GM12878 (cell line): ENCODE measurements around the gene TRIM26. TPM values are rescaled to one million over a fixed set of nuclear protein-coding genes. Genes with fewer than 3 reads are reported as not detected.

Experiments
- BACH1 ChIP-seq: fragments of 450-650 bp; IDR thresholded peaks from 2 replicates; pipeline ENCODE4 v1.6.1; 2017; ENCODE audit warnings: mild to moderate bottlenecking, borderline replicate concordance
- CBX5 ChIP-seq: sonication (generic); IDR thresholded peaks from 2 replicates; pipeline ENCODE4 v1.6.1; 2016; ENCODE audit warnings: low read depth, moderate library complexity, mild to moderate bottlenecking, inconsistent platforms
- CHD1 ChIP-seq: IDR thresholded peaks from 2 replicates; pipeline ENCODE4 v1.6.1; 2012; ENCODE audit warnings: low read depth, low read length, improper control_type of control experiment
- CREM ChIP-seq: IDR thresholded peaks from 2 replicates; pipeline ENCODE4 v1.6.1; 2014; ENCODE audit warnings: antibody characterized with exemption, low read depth
- ETV6 ChIP-seq, 2 experiments: fragments of 450-650 bp in 1 of 2; IDR thresholded peaks in 1 of 2; conservative IDR thresholded peaks in 1 of 2; 2 replicates each; pipeline ENCODE4 v1.6.1; 2014; ENCODE audit warnings: antibody characterized with exemption in 1 of 2, borderline replicate concordance in 1 of 2, low read depth in 1 of 2, mild to moderate bottlenecking in 1 of 2, moderate library complexity in 1 of 2
- FOS ChIP-seq: IDR thresholded peaks from 3 replicates; pipeline ENCODE4 v1.6.1; 2011; ENCODE audit warnings: borderline replicate concordance; ENCODE audit not compliant: insufficient read length; ENCODE audit errors: extremely low read depth
- FOXK2 ChIP-seq: fragments of 450-650 bp; IDR thresholded peaks from 2 replicates; pipeline ENCODE4 v1.6.1; 2017; ENCODE audit warnings: mild to moderate bottlenecking, moderate library complexity
- IKZF1 ChIP-seq: fragments of 450-650 bp; conservative IDR thresholded peaks from 2 replicates; pipeline ENCODE4 v1.6.1; 2017; ENCODE audit warnings: antibody characterized with exemption, mild to moderate bottlenecking
- NFYB ChIP-seq: IDR thresholded peaks from 2 replicates; pipeline ENCODE4 v1.6.1; 2011; ENCODE audit warnings: low read depth, mild to moderate bottlenecking, low read length, improper control_type of control experiment, moderate library complexity; ENCODE audit not compliant: insufficient read depth
- PML ChIP-seq: IDR thresholded peaks from 2 replicates; pipeline ENCODE4 v1.6.1; 2012; ENCODE audit warnings: low read length, inconsistent platforms
- POLR2AphosphoS2 ChIP-seq: IDR thresholded peaks from 2 replicates; pipeline ENCODE4 v1.6.1; 2011; ENCODE audit warnings: low read depth, mild to moderate bottlenecking, low read length, improper control_type of control experiment, moderate library complexity
- RAD21 ChIP-seq: IDR thresholded peaks from 2 replicates; pipeline ENCODE4 v1.6.1; 2011; ENCODE audit warnings: mild to moderate bottlenecking, low read depth, low read length, moderate library complexity; ENCODE audit not compliant: insufficient read depth
- RFX5 ChIP-seq: IDR thresholded peaks from 2 replicates; pipeline ENCODE4 v1.6.1; 2011; ENCODE audit warnings: low read depth, low read length, improper control_type of control experiment
- SMAD1 ChIP-seq: fragments of 450-650 bp; IDR thresholded peaks from 2 replicates; pipeline ENCODE4 v1.6.1; 2018; ENCODE audit warnings: mild to moderate bottlenecking, low read depth; ENCODE audit not compliant: partially characterized antibody
- SMC3 ChIP-seq: IDR thresholded peaks from 2 replicates; pipeline ENCODE4 v1.6.1; 2011; ENCODE audit warnings: low read length, improper control_type of control experiment, borderline replicate concordance
- TCF12 ChIP-seq: IDR thresholded peaks from 2 replicates; pipeline ENCODE4 v1.6.1; 2011; ENCODE audit warnings: low read depth, mild to moderate bottlenecking, low read length
- TCF3 ChIP-seq: IDR thresholded peaks from 2 replicates; pipeline ENCODE4 v1.6.1; 2012; ENCODE audit warnings: low read depth, mild to moderate bottlenecking, low read length, borderline replicate concordance; ENCODE audit not compliant: insufficient read depth
- YY1 ChIP-seq: IDR thresholded peaks from 2 replicates; pipeline ENCODE4 v1.6.1; 2011; ENCODE audit warnings: low read depth, mild to moderate bottlenecking, low read length
- polyA plus RNA-seq, 11 experiments: library from polyadenylated mRNA; depleted of rRNA in 4 of 11; unstranded in 6 of 11; stranded (reverse) in 5 of 11; fragments of >200 nt; fragmentation: Nextera tagmentation in 4 of 11; fragmentation: Illumina TruSeq in 1 of 11; extraction: Ambion mirVana in 4 of 11; extraction: Trizol in 1 of 11; gene quantifications; 1 replicate in 1 of 11; 2 replicates in 10 of 11; pipeline versions ENCODE4 v1.2.1 to v1.2.3, GENCODE V29; 2011 to 2016; ENCODE audit warnings: inconsistent platforms in 2 of 11, missing spikeins in 2 of 11, low read depth in 1 of 11
- total RNA-seq, 4 experiments: library from RNA; depleted of rRNA in 3 of 4; stranded (reverse); fragments of >200 nt in 3 of 4; fragmentation: Illumina TruSeq in 1 of 4; extraction: Trizol in 1 of 4; gene quantifications; 2 replicates each; pipeline versions ENCODE4 v1.2.1 to v1.2.3, GENCODE V29; 2013 to 2021
- TF ChIP-seq, protein P1 (sequence below): IDR thresholded peaks from 2 replicates; pipeline ENCODE4 v1.6.1; 2012; ENCODE audit warnings: low read depth, low read length, improper control_type of control experiment
- TF ChIP-seq, protein P2 (sequence below): fragments of 450-650 bp; IDR thresholded peaks from 2 replicates; pipeline ENCODE4 v1.6.1; 2018; ENCODE audit warnings: mild to moderate bottlenecking, low read depth, moderate library complexity; ENCODE audit not compliant: partially characterized antibody
- TF ChIP-seq, protein P3 (sequence below): IDR thresholded peaks from 2 replicates; pipeline ENCODE4 v1.6.1; 2011; ENCODE audit warnings: low read depth, mild to moderate bottlenecking, low read length, moderate library complexity, borderline replicate concordance; ENCODE audit errors: extremely low read depth
- TF ChIP-seq, protein P4 (sequence below): fragments of 150-350 bp; IDR thresholded peaks from 2 replicates; pipeline ENCODE4 v1.6.1; 2014; ENCODE audit warnings: mild to moderate bottlenecking, low read depth, low read length
- TF ChIP-seq, protein P5 (sequence below), 3 experiments: IDR thresholded peaks in 2 of 3; conservative IDR thresholded peaks in 1 of 3; 2 replicates each; pipeline ENCODE4 v1.5.1; 2011; ENCODE audit warnings: low read depth in 3 of 3, low read length in 3 of 3, mild to moderate bottlenecking in 3 of 3, control low read depth in 2 of 3, moderate library complexity in 2 of 3, inconsistent platforms in 1 of 3, mixed read lengths in 1 of 3; ENCODE audit not compliant: control insufficient read depth in 2 of 3, insufficient read depth in 1 of 3; ENCODE audit errors: extremely low read depth in 1 of 3

The TRIM26 gene
- total and polyA plus RNA-seq, 10 of the 15 experiments (the other 5 are each of a cell fraction or from before 2014, with no cell fraction given) = 13.1 to 79.6 (median 63.6) TPM

DNA sequence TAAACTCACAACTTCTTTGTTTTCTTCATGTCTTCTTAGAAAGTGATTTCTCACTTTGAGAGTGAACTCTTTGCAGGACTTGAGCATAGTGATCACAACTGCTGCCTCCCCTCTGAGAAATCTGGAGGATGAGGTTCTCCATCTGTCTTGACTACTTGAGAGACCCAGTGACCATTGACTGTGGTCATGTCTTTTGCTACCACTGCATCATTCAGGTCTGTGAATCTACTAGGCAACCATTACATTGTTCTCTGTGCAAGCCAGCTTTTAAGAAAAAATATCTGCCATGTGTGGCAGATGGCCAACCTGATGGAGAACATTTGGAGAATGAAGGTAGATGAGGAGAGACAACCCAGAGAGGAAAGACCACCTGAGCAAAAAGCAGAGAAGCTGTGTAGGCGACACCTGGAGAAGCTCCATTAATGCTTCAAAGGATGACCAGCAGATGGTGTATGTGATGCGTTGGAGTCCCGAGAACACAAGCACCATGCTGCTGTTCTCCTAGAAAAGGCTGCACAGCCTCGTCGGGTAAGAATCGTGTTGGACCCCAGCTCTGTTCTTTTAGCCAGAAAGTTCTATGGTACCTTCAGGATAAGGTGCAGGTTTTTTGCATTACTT, 25.1 kb upstream of the TRIM26 start (continued):
- TF ChIP-seq TCF3 (no peak), IKZF1 (no peak), CREM (no peak), POLR2AphosphoS2 (no peak), CBX5 (no peak), NFYB (no peak), SMAD1 (no peak), FOXK2 (no peak), SMC3 (peak; percentile 70; the same call in 1 of the 2 replicates), PML (no peak), FOS (no peak), TCF12 (no peak), RFX5 (no peak), BACH1 (no peak), RAD21 (peak; percentile 77), YY1 (peak; percentile 66; the same call in 1 of the 2 replicates), ETV6 (conservative IDR thresholded peaks at IDR 0.05 in 1 of 2, IDR thresholded peaks at IDR 0.05 in 1 of 2; ENCODE audit: borderline replicate concordance in 1 of 2, low read depth in 1 of 2) (no peak), CHD1 (no peak)
- TF ChIP-seq, protein P1, sequence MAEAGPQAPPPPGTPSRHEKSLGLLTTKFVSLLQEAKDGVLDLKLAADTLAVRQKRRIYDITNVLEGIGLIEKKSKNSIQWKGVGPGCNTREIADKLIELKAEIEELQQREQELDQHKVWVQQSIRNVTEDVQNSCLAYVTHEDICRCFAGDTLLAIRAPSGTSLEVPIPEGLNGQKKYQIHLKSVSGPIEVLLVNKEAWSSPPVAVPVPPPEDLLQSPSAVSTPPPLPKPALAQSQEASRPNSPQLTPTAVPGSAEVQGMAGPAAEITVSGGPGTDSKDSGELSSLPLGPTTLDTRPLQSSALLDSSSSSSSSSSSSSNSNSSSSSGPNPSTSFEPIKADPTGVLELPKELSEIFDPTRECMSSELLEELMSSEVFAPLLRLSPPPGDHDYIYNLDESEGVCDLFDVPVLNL = no peak
- TF ChIP-seq, protein P2, sequence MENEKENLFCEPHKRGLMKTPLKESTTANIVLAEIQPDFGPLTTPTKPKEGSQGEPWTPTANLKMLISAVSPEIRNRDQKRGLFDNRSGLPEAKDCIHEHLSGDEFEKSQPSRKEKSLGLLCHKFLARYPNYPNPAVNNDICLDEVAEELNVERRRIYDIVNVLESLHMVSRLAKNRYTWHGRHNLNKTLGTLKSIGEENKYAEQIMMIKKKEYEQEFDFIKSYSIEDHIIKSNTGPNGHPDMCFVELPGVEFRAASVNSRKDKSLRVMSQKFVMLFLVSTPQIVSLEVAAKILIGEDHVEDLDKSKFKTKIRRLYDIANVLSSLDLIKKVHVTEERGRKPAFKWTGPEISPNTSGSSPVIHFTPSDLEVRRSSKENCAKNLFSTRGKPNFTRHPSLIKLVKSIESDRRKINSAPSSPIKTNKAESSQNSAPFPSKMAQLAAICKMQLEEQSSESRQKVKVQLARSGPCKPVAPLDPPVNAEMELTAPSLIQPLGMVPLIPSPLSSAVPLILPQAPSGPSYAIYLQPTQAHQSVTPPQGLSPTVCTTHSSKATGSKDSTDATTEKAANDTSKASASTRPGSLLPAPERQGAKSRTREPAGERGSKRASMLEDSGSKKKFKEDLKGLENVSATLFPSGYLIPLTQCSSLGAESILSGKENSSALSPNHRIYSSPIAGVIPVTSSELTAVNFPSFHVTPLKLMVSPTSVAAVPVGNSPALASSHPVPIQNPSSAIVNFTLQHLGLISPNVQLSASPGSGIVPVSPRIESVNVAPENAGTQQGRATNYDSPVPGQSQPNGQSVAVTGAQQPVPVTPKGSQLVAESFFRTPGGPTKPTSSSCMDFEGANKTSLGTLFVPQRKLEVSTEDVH = no peak
- TF ChIP-seq, protein P3, sequence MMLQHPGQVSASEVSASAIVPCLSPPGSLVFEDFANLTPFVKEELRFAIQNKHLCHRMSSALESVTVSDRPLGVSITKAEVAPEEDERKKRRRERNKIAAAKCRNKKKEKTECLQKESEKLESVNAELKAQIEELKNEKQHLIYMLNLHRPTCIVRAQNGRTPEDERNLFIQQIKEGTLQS = no peak
- TF ChIP-seq, protein P4, sequence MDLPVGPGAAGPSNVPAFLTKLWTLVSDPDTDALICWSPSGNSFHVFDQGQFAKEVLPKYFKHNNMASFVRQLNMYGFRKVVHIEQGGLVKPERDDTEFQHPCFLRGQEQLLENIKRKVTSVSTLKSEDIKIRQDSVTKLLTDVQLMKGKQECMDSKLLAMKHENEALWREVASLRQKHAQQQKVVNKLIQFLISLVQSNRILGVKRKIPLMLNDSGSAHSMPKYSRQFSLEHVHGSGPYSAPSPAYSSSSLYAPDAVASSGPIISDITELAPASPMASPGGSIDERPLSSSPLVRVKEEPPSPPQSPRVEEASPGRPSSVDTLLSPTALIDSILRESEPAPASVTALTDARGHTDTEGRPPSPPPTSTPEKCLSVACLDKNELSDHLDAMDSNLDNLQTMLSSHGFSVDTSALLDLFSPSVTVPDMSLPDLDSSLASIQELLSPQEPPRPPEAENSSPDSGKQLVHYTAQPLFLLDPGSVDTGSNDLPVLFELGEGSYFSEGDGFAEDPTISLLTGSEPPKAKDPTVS = no peak
- TF ChIP-seq, protein P5, sequence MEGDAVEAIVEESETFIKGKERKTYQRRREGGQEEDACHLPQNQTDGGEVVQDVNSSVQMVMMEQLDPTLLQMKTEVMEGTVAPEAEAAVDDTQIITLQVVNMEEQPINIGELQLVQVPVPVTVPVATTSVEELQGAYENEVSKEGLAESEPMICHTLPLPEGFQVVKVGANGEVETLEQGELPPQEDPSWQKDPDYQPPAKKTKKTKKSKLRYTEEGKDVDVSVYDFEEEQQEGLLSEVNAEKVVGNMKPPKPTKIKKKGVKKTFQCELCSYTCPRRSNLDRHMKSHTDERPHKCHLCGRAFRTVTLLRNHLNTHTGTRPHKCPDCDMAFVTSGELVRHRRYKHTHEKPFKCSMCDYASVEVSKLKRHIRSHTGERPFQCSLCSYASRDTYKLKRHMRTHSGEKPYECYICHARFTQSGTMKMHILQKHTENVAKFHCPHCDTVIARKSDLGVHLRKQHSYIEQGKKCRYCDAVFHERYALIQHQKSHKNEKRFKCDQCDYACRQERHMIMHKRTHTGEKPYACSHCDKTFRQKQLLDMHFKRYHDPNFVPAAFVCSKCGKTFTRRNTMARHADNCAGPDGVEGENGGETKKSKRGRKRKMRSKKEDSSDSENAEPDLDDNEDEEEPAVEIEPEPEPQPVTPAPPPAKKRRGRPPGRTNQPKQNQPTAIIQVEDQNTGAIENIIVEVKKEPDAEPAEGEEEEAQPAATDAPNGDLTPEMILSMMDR (IDR thresholded peaks at IDR 0.05 in 2 of 3, conservative IDR thresholded peaks at IDR 0.05 in 1 of 3; ENCODE audit: control insufficient read depth in 2 of 3, extremely low read depth in 1 of 3, insufficient read depth in 1 of 3, low read depth in 3 of 3, low read length in 3 of 3) = peak; percentile 52 to 76 (median 60)
